ENCODE results near the gene SERINC3. TPM values are rescaled to one million over a fixed set of nuclear protein-coding genes. Genes with fewer than 3 reads are reported as not detected.

The SERINC3 gene
- total RNA-seq, 1 donor from 2014 or later: 87.8 TPM

DNA sequence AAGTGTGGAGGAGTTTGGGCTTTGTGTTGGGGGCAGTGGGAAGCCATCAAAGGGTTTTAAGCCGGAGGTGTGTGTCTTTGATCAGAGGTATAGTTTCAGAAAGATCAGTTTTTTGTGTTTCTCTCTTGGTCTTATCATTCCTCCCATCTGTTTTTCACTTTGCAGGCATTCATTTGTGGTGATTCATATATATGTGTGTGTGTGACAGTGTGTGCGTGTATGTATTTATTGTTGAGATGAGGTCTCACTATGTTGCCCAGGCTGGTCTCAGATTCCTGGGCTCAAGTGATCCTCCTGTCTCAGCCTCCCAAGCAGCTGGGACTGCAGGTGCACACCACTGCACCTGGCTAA is 11.1 kb upstream of the SERINC3 start:
- DNase-seq (ENCODE audit: low read depth): no peak

DNA sequence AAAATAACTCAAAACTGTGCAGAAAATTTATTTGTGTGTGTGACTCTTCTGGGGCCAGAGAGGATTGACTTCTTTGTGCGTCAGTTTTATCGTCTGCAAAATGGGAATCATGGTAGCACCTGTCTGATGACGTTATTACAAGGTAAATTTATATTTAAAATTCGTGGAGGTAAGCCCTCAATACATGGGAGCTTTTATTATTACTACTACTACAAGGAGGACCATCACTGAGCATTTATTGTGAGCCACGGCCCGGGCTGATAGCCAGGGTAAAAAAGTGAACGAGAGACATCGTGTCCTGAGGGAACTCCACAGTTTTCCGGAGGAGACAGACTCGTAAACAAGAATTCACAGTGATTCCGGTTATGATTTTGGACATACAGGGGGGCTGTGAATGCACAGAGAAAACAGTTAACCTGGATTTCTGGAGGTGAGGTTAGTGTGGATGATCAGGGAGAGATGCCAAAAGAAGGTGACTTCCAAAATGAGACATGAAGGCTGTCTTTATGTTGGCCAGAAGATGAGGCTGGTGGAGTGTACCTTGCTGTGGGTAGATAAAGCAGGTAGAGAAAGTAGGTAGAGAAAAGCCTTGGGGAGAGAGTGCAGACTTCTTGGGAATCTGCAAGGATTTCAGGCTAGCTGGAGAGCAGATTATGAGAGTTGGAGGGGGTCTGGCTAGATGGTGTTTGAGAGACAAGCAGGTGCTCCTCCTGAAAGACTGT is 10.6 kb upstream of the SERINC3 start:
- DNase-seq (ENCODE audit: low read depth): no peak

DNA sequence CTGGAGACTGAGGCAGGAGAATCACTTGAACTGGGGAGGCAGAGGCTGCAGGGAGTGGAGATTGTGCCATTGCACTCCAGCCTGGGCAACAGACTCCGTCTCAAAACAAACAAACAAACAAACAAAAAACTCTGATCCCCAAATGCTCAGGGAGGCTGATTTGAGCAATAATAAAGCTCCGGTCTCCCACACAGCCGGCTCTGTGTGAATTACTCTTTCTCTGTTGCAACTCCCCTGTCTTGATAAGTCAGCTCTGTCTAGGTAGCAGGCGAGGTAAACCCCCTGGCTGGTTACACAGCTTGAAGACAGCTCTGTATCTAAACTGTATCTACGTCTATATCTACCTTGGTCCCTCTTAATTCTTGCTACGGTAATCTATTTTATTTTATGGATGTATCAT is 6.4 kb upstream of the SERINC3 start:
- DNase-seq (ENCODE audit: low read depth): no peak

DNA sequence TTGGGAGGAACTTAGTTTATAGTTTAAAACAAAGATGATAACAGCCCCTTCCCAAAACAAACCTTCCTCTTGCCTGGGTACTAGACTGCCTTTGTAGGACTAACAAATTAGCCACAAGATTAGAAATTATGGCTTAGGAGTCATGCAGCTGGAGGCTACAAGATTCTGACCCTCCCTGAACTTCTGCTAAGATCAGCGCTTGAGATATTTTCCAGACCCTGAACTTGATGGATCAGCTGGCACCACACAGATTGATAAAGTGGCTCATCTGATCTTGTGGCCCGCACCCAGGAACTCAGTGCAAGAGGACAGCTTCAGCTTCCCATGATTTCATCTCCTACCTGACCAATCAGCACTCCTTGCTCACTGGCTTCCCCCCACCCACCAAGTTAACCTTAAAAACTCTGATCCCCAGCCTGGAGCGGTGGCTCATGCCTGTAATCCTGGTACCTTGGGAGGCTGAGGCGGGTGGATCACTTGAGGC is 5.9 kb upstream of the SERINC3 start:
- no peak for DNase-seq (ENCODE audit: low read depth)

DNA sequence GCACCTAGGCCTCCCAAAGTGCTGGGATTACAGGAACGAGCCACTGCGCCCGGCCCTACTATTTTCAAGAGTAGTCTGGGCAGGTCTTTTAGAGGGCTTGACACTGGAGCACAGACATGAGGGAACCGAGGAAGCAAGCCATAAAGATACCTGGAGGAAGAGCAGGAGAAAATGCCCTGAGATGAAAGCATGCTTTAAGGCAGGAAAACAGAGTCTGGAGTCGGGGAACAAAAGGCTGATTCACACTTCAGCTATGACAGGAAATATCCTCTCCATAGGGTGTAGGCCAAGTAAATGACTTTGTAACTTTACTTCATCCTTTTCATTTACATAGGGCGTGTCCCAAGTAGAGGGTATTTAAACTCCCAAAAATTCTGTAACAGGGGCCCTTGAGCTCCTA is 4.3 kb upstream of the SERINC3 start:
- DNase-seq (ENCODE audit: low read depth): peak; percentile 44

DNA sequence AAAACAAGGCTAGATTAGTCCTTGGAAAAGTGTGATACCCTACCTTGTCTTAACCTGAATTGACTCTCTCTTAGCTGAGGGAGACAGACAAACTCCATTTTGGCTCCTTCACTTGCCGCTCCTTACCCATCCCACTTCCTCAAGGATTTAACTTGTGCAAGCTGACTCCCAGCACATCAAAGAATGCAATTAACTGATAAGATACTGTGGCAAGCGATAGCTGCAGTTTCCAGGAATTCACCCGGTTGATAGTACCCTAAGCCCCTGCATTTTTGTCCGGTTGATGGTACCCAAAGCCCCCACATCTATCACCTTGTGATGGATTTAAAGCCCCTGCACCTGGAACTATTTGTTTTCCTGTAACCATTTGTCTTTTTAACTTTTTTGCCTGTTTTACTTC is 1.9 kb upstream of the SERINC3 start:
- DNase-seq (ENCODE audit: low read depth): no peak

DNA sequence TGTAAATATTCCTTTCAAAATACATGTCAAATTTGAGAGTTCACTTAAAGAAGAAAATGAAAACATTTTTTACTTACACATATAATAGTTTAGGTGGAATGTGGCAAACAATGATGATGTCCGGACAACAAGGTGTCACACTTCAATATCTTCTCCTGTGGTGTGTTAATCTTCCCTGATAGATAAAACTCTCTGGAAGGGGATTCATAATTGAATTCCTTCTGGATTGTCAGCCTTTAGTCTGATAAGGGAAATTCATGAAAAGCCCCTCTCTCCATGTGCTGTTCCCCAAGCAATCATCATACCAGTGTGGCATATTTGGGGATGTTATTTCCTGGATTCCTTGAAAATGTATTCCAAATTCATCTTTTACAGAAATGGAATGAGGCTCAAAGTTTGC is 971 bp upstream of the SERINC3 start:
- DNase-seq (ENCODE audit: low read depth): no peak

DNA sequence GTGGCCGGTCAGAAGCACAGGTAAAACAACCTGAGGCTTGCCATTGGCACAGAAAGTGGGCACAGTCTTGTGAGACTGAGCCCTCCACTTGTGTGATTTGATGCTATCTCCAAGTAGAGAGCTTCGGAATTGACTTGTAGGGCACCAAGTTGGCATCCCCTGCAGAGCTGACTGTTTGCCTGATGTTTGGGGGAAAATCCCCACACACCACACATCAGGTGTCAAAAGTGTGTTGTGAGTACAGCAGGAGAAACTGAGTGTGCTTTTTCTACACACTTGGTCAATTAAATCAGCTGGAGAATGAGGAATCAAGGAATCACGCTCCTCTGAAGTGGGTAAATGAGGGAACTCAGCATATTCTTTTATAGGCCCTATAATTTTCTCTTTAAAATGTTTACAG is 989 bp downstream of the SERINC3 start:
- no peak for DNase-seq (ENCODE audit: low read depth)

DNA sequence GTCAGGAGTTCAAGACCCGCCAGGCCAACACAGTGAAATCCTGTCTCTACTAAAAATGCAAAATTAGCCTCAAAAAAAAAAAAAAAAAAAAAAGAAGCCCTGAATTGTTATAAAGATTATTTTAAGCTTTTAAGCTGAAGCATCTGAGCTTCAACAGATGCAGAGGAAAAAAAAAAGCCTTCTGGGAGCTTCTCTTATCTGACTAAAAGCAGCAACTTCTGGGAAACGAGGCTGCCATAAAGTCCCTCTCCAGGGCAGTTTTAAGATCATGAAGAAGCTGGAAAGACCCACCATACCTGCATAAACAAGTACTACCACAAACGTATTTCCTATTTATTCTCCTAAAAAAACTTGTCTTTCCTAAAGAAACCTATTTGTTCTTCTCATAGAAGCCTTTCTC is 3.6 kb downstream of the SERINC3 start:
- DNase-seq (ENCODE audit: low read depth): no peak

DNA sequence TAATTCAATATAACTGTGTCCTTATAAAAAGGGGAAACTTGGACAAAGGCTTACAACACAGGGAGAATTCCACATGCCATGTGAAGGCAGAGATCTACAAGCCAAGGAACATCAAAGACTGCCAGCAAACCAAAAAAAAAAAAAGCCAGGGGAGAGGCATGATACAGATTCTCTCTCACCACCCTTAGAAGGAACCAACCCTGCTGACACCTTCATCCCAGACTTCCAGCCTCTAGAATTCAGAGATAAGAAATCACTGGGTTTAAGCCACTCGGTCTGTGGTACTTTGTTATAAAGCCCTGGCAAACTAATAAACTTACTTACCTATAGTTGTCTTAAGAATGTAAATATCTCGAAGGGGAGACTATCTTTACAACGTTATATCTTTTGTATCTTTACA is 4.4 kb downstream of the SERINC3 start:
- no peak for DNase-seq (ENCODE audit: low read depth)

DNA sequence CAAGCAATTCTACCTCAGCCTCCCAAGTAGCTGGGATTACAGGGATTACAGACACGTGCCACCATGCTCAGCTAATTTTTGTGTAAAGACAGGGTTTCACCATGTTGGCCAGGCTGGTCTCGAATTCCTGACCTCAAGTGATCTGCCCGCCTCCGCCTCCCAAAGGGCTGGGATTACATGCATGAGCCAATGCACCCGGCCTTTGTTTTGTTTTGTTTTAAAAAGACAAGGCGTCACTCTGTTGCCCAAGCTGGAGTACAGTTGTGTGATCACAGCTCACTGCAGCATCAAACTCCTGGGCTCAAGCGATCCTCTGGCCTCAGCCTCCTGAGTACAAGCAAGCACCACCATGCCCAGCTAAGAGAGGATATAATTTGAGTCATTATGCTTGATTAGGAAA is 5.4 kb downstream of the SERINC3 start:
- no peak for DNase-seq (ENCODE audit: low read depth)

DNA sequence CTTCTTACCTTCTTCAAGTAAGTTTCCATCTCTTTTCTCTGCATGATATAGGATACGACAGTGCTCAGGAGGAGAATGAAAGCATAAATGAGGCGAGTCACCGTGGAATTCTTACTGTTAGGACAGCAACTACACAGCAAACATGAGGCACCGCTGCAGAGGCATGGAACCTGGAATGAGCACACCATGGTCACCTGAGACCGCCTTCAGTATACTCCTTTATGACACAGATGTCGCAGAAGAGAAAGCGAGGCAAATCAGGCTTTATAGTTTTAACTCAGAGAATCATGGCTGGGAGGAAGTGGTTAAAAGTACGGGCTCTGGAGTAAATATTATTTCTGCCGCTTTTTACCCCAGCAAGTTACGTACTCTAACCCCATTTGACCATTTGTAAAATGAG is 8.0 kb downstream of the SERINC3 start:
- no peak for DNase-seq (ENCODE audit: low read depth)

DNA sequence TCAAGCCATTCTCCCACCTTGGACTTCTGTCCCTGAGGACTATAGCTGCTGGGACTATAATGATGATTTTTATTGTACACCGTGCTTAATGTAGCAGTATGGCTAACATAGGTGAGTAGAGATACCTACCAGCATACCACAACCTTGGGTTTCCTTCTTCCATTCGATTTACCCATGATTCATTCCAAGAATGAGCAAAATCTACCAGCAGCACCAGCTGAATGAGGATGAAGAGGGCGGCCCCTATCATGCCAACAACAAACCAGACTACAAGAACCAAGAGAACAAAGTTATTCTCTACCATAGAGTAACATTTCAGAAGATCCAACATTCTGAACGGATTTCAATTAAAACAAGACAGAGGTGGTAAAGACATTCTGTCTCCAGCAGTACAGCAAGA is 12.1 kb downstream of the SERINC3 start:
- DNase-seq (ENCODE audit: low read depth): no peak

DNA sequence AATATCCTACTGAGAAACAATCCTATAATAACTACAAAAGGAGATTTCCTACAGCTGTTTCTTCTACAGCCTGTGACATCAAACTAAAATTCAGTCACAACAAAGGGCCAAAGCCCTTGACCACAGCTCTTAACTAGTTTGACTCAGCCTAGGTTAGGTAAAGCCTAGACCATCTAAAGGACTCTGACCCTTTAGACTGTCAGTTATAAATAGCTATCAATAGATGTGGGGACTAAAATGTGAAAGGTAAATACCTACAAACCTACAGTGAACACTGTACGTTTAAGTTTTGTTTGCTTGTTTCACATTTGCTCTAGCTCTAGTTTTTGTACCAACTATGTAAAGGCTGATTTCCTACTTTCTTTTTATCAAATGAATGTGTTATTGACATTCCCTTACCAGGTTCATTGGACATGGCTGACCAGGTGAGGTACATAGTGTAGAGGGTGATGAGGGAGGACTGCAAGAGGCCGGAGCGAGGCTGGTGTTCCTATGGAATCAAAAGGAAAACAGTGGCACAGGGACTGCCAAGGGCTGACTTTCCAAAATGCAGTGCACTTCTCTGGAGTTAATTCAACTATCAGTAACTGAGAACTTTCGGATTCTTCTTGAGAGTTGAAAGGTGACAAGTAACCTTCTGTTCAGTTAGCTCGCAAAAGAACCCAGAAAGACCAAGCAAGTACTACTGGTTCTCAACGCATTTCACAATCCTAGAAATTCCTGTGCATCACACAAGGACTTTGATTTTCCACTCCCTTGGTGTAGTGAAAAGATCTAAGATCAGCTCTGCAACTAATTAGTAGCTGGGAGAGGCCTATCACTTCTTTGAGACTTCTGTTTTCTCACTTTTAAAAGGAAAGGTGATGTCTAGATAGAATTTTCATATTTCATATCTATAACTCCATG is 17.2 kb downstream of the SERINC3 start:
- no peak for DNase-seq (ENCODE audit: low read depth)

DNA sequence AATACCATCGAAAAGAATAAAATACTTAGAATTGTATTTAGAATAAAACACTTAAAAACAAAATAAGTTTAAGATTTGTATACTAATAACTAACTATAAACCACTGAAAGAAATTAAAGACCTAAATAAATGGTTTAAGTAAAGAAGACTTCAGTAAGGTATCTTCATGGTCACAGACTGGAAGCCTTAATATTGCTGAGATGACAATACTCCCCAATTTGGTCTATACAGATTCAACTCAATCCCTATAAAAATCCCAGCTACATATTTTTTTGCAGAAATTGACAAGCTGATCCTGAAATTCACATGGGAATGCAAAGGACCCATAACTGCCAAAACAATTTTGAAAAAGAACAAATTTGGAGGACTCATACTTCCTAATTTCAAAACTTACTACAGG is 18.9 kb downstream of the SERINC3 start:
- DNase-seq (ENCODE audit: low read depth): no peak

DNA sequence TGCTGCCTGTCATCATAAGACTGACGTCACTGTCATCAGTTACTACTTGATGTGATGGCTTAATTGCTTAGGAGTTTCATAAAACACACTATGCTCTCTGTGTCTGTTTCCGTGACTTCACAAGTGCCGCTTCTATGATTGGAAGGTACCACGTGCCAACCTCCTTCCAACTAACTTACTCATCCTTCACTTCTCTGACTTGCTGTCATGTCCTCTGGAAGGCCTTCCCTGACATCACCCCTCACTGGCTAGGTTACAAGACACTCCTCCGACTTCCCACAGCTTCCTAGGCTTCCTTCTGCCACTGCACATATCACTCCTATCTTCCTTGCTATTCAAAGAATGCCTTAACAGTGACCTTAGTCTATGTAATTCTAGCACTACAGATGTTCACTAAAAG is 20.4 kb downstream of the SERINC3 start:
- no peak for DNase-seq (ENCODE audit: low read depth)

DNA sequence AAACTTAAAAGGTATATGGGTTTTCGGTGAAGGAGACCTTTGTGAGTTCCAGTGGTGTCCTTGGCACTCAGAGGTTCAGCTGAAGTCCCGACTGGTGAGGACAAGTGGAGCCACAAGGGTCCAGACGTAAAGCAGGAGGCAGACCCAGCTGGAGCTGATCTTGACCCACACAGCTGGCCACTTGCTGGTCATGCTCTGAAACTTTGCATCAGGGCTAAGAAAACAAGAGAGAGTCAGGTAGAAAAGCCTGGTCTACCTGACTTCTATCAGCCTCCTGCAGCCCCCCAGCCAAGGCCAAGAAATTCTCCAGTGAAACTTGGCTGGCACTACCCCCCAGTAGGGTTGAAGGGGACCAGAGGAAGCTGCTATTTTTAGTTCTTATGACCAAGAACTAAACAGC is 21.6 kb downstream of the SERINC3 start:
- DNase-seq (ENCODE audit: low read depth): no peak

DNA sequence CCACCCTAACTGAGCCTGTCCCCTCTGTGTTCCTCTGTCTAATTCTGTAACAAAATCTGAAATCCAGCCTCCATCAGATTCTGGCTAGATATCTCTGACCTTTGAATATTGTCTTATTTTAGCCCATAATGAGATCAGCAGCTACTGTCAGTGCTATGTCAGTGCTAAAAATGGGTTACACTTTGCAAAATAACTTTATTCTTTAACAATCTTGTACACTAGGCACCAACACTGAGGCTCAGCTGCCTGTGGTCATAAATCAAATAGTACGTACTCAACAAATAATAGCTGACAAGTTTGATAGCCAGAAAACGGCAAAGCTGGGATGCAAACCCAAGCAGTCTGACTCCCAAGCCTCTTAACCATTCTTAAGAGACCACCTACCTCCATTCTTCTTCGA is 24.1 kb downstream of the SERINC3 start:
- no peak for DNase-seq (ENCODE audit: low read depth)

DNA sequence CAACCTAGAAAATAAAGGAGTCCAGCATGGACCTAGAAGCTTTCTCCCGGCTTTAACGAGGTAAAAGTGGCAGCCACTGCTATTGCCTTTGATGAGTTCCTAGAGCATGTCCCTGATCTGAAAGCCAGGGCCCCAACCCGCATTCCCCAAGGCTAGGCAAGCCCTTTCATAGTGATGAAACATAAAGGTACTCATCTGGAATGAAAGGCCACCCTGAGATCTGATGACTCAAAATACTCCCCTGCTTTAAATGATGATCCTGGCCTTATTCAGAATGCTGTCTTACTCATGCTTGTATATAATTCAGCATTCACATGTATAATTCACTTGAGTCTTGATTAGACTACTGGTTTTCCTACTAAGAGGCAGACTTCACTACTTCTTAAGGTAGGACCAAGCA is 24.9 kb downstream of the SERINC3 start:
- peak; percentile 95 for DNase-seq (ENCODE audit: low read depth)

DNA sequence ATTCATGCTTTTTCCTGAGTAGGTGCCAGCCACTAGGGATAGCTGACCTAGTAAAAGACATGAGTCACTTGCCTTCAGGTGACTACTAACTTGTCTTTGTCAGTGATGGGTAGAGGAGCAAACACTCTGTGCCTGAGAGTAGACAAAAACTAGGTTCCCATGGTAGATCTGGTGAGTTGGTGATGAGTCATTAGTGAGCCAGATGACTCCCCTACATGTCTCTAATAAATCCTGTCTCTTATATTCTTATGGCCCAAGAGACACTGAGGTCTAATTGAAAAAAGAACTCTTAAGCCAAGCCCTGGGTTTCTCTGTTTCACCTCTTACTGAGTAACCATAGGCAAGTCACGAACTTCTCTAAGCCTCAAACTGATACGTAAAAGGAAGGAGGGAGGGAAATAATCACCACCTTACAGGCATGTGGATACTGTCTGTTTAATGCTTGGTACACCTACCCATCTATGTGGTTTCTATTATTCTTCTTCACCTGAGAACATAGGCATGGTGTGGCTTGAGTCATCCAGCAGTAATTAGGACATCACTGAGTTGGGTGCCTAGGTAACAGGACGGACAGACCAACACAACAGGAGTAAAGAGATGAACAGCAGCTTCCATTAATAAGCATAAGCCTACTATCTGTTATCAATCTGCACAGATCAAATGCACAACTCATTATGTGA is 25.9 kb downstream of the SERINC3 start:
- DNase-seq (ENCODE audit: low read depth): peak; percentile 98

DNA sequence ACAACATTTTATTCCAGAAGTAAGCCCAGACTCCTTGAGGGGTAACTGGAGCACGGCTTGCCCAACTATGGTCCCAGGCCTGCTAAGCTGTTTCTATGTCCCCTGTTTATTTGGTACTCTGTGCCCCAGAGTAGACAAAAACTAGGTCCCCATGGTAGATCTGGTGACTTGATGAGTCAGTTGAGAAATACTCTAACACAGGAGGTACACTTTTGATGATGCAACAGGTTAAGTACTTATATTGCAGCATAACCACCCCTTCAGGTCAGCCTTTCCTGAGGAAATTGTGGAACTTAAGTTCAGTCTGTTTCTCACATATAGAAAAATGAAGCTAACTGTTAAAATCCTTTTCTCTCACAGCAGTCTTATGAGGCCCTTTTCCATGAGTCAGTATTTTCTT is 26.6 kb downstream of the SERINC3 start:
- DNase-seq (ENCODE audit: low read depth): peak; percentile 98

DNA sequence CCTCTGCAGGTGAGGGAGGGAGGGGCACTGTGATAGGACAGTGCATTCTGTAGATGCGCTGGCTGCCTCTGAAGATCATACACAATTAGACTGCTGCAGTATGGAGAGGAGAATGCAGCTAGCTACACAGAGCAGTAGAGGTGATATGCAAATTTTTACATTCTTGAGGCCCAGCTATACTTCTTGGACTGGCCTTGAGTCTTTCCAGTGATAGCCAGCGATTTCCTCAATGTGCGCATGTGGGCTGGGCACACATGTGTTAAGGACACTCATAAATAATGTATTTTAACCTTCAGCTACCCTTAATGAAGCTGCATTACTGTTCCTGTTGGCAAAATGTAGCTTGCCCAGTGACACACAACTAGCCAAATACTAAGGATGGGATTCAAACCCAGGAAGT is 27.2 kb downstream of the SERINC3 start:
- DNase-seq (ENCODE audit: low read depth): no peak

DNA sequence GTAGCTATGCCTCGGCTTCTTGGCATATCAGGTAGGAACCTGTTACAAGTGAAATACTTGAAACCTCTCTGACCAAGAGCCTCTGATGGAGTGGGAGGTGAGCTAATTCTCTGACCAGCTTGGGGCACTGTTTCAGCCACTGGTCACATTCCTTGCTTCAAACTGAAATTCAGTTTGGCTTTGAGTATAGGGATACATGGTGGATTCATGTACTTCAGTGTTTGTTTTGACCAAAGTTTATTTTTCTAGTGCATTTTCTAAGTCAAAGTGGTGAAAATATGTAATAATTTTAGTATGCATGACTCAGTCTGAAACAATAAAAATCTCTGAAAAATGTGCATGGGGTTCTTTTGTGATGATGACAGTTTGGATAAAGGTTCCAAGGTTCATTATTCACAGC is 27.6 kb downstream of the SERINC3 start:
- no peak for DNase-seq (ENCODE audit: low read depth)

Measured in renal cortical epithelial cell (primary cell).